T-cell (primary cell): Measurements from ENCODE around the gene YIF1B. TPM values are rescaled to one million over a fixed set of nuclear protein-coding genes. Genes with fewer than 3 reads are reported as not detected.

Experiments
- ATAC-seq, 4 experiments: fragments of 200-7000 bp in 3 of 4; fragments of 150-1000 bp in 1 of 4; cut with Tn5 transposase; replicated peaks in 1 of 4; 1 replicate in 3 of 4; 2 replicates in 1 of 4; pipeline ENCODE4 v1.10.0; 2021; ENCODE audit warnings: moderate library complexity in 3 of 4, mild to moderate bottlenecking in 2 of 4, moderate number of reproducible peaks in 1 of 4
- CTCF ChIA-PET, 2 donors: fragments of 300-600 bp; sonication (Branson Sonifier 250); formaldehyde crosslinking; loops; one replicate each; lab custom pipeline; 2022; ENCODE audit warnings: antibody characterized with exemption in 2 of 2; lab: Charles Lee
- POLR2A ChIA-PET, 2 donors: fragments of 300-600 bp; sonication (Branson Sonifier 250); formaldehyde crosslinking; loops; one replicate each; lab custom pipeline; 2022; ENCODE audit warnings: antibody characterized with exemption in 2 of 2; lab: Charles Lee
- DNase-seq, 35 experiments: peaks; one replicate each; pipeline versions ENCODE4 v3.0.0 to v3.0.0-alpha.2; 2013 to 2023
- H3K27ac ChIP-seq: one replicate; pipeline ENCODE4 v1.5.1; 2013; ENCODE audit warnings: low read length
- H3K27me3 ChIP-seq, 2 experiments: replicated peaks in 1 of 2; 1 replicate in 1 of 2; 2 replicates in 1 of 2; pipeline versions ENCODE4 v1.6.1 to v1.7.0; 2013; ENCODE audit warnings: low read length in 1 of 2, mixed read lengths in 1 of 2; ENCODE audit not compliant: control insufficient read depth in 2 of 2, insufficient read depth in 2 of 2; ENCODE audit errors: extremely low read depth in 1 of 2
- H3K36me3 ChIP-seq, 2 donors: 1 replicate in 1 of 2; 2 replicates in 1 of 2; pipeline versions ENCODE4 v1.6.1 to v1.7.0; 2013; ENCODE audit warnings: low read length in 1 of 2; ENCODE audit not compliant: control insufficient read depth in 2 of 2, insufficient read depth in 1 of 2; ENCODE audit errors: extremely low read depth in 1 of 2
- H3K4me1 ChIP-seq, 2 experiments: 1 replicate in 1 of 2; 2 replicates in 1 of 2; pipeline versions ENCODE4 v1.6.1 to v1.7.0; 2013; ENCODE audit warnings: low read length in 2 of 2, mixed read lengths in 1 of 2; ENCODE audit not compliant: insufficient read depth in 2 of 2, control insufficient read depth in 1 of 2; ENCODE audit errors: extremely low read depth in 1 of 2
- H3K4me3 ChIP-seq, 2 donors: 1 replicate in 1 of 2; 2 replicates in 1 of 2; pipeline versions ENCODE4 v1.5.1 to v1.7.0; 2013; ENCODE audit warnings: mild to moderate bottlenecking in 2 of 2, low read length in 1 of 2, moderate library complexity in 1 of 2; ENCODE audit not compliant: control insufficient read depth in 1 of 2; ENCODE audit errors: extremely low read depth in 1 of 2
- H3K9me3 ChIP-seq: 2 replicates; pipeline ENCODE4 v1.7.0; 2013
- H3K27ac Mint-ChIP-seq, 2 donors: one replicate each; pipeline ENCODE4 v1.8.0; 2020 to 2021; ENCODE audit warnings: mild to moderate bottlenecking in 2 of 2, mixed read lengths in 2 of 2
- H3K27me3 Mint-ChIP-seq, 2 donors: one replicate each; pipeline ENCODE4 v1.8.0; 2021 to 2022; ENCODE audit warnings: mixed read lengths in 2 of 2
- H3K36me3 Mint-ChIP-seq: one replicate; pipeline ENCODE4 v1.8.0; 2021; ENCODE audit warnings: mixed read lengths
- H3K4me1 Mint-ChIP-seq, 3 donors: one replicate each; pipeline ENCODE4 v1.8.0; 2020 to 2022; ENCODE audit warnings: mixed read lengths in 3 of 3, mild to moderate bottlenecking in 1 of 3
- H3K4me3 Mint-ChIP-seq, 3 donors: one replicate each; pipeline ENCODE4 v1.8.0; 2020 to 2022; ENCODE audit warnings: mild to moderate bottlenecking in 3 of 3, mixed read lengths in 3 of 3, moderate library complexity in 3 of 3
- H3K9me3 Mint-ChIP-seq, 3 donors: one replicate each; pipeline ENCODE4 v1.8.0; 2020 to 2022; ENCODE audit warnings: mixed read lengths in 3 of 3
- WGBS: methylation state at CpG from one replicate; pipeline ENCODE4 v1.1.5; 2013; ENCODE audit warnings: missing lambda C conversion rate; ENCODE audit not compliant: insufficient coverage; 5-methylcytosine and 5-hydroxymethylcytosine counted together
- total RNA-seq, 35 experiments: library from RNA in 6 of 35; stranded (reverse) in 6 of 35; fragments of 120-200 nt in 1 of 35; gene quantifications; one replicate each; pipeline versions ENCODE4 v1.2.1 to v1.2.4 and lab custom pipeline; 2013 to 2026

YIF1B gene
- total RNA-seq, 5 donors from 2014 or later (not counting 1 experiment from before 2014, with no cell fraction given): 28.1 to 39.1 (median 34.1) TPM

DNA sequence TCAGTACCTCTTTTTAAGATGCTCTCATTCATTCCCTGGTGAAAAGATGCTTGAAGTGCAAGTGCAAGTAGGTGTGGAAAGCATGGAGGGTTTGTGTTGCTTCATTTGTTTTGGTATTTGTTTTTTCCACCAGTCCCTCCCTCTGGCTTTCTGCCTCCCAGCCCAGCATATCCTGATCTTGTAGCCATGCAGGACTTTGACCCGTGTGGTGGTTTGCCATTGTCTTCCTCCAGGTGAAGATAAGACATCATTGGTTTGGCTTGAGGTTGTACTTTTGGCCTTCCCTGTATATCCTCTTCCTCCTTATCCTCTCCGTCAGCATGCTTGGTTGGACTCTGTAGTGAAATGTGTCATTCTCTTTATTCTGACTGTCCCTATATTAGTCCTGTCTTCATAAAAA lies 42.2 kb downstream of the YIF1B start:
- H3K27ac ChIP-seq: no peak overlapping the region
- Mint-ChIP-seq H3K4me3 (no peak overlapping the region), H3K27me3 (no peaks in the 10 kb centered on the region), H3K9me3 (no peaks in the 10 kb centered on the region), H3K36me3 (peaks cover 6% of the 10 kb centered on the region), H3K4me1 (peaks cover 0 to under 1% (median 0%) of the 10 kb centered on the region in 3 donors), H3K27ac (no peak overlapping the region)
- no peak overlapping the region for H3K4me3 ChIP-seq
- no CpG with 5 or more reads among the region's 2 CpGs for WGBS
- DNase-seq (no peak), ATAC-seq (no peak)
- ChIA-PET POLR2A (no interaction called here), CTCF (no interaction called here)
- H3K36me3 ChIP-seq: no peaks in the 10 kb centered on the region
- H3K9me3 ChIP-seq: no peaks in the 10 kb centered on the region
- H3K4me1 ChIP-seq: no peaks in the 10 kb centered on the region
- no peaks in the 10 kb centered on the region for H3K27me3 ChIP-seq

DNA sequence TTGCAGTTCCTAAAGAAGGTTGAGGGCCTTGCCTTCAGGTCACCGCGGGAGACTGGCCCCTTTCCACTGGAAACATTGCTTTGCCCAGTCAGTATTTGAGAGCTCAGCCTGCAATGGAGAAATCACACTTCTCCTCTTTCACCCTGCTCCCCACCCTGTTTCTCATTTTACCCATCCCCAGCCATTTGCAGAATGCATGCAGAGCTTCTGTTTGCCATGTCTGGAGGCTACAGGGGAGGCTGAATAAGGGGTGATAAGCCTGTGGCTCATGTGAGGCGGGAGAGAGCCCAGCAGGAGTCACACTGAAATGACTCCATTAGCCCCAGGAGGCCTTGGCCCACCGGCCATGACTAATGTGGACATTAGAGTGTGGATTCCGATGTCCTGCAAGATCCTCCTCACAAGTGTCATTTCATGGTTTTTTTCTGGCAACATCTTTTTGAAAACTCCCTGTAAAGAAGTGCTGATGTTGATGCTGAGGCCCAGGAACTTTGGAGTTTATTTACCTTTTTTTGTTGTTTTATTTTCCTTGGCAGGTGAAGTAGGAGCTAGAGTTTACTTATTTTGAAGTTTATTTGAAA lies 45.1 kb downstream of the YIF1B start:
- CTCF ChIA-PET: interaction anchor here (0.5 to 0.6 kb wide), 2 partner anchors 36 to 64 kb away, joined by 5 read pairs; no protein-coding TSS in a partner anchor
- no peak overlapping the region for H3K4me3 Mint-ChIP-seq
- WGBS: 93% methylated on average over 4 of the region's 5 CpGs
- no peaks in the 10 kb centered on the region for H3K27me3 Mint-ChIP-seq
- H3K4me1 Mint-ChIP-seq: peaks cover 16 to 22% (median 21%) of the 10 kb centered on the region in 3 donors
- DNase-seq: no peak
- no peak overlapping the region for H3K27ac Mint-ChIP-seq
- no peaks in the 10 kb centered on the region for H3K9me3 Mint-ChIP-seq
- POLR2A ChIA-PET: no interaction called here
- Histone ChIP-seq H3K4me3 (no peak overlapping the region), H3K27me3 (no peaks in the 10 kb centered on the region), H3K9me3 (no peaks in the 10 kb centered on the region), H3K27ac (no peak overlapping the region), H3K4me1 (peaks cover 0 to 2% of the 10 kb centered on the region in 2 experiments), H3K36me3 (no peaks in the 10 kb centered on the region)
- ATAC-seq: no peak
- H3K36me3 Mint-ChIP-seq: peaks cover 6% of the 10 kb centered on the region

DNA sequence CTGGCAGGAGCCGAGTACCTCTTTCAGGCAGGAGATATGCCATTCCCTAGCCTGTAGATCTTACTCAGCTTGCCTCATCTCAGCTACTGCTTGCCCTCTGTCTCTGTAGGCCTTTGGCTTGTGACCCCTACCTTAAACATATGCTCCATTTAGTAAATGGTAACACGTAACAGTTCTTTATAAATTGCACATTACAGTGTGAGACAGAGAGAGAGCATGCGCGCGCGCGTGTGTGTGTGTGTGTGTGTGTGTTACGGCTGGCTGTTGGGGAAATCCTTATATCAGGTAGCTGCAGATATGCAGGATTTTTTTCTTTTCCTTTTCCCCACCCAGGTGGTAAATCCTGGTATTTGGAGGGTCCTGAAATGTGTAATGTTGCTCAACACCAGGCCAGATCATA lies 47.2 kb downstream of the YIF1B start:
- peak overlapping the region in 1 of 2 donors; percentile 59 for H3K27ac Mint-ChIP-seq
- H3K27me3 ChIP-seq: peaks cover 0 to 9% of the 10 kb centered on the region in 2 experiments
- ATAC-seq: no peak

DNA sequence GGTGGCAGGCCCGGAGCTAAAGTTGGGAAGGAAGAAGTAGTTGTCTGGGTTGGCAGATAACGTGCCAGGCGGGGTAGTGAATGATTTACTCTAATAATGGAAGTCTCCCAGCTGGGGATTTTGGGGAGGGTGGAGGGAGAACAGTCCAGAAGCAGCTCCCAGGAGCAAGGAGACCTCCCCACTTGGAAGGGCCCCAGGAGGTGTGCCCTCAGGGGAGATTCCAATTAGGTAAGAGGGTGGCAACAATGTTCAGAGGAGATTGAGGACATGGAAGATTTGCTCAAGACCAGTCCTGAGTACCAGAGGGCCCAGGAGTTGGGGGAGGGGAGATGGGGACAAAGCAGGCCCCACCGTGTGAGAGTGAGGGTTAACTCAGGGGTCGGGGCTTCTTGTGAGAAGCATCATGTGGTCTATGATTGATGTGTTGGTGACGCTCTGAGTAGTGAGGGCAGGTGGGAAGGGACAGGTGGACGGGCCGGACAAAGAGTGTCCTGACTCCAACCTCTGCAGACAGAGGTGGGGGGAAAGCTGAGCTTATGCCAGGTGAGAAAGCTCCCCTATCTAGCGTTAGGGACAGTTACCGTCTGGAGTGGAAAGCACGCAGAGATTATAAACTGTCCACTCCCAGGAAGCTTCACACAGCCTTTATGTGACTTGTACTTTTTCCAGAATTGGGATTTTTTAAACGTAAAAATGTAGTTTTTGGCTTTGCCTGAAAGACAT lies 47.8 kb downstream of the YIF1B start:
- H3K9me3 Mint-ChIP-seq: no peaks in the 10 kb centered on the region
- peak overlapping the region in 1 of 2 donors; percentile 59 for H3K27ac Mint-ChIP-seq
- 76% methylated on average over 8 of the region's 12 CpGs for WGBS

More for the DNA sequence above, 47.2 kb downstream of the YIF1B start:
- H3K27me3 Mint-ChIP-seq: peaks cover 0 to 2% of the 10 kb centered on the region in 2 donors
- H3K36me3 ChIP-seq: no peaks in the 10 kb centered on the region
- peaks cover 30 to 38% (median 35%) of the 10 kb centered on the region in 3 donors for H3K4me1 Mint-ChIP-seq
- no peak for DNase-seq
- H3K9me3 ChIP-seq: no peaks in the 10 kb centered on the region
- H3K4me1 ChIP-seq: peaks cover 3 to 21% of the 10 kb centered on the region in 2 experiments
- H3K9me3 Mint-ChIP-seq: no peaks in the 10 kb centered on the region
- H3K36me3 Mint-ChIP-seq: peaks cover 6% of the 10 kb centered on the region
- H3K27ac ChIP-seq: no peak overlapping the region
- no peak overlapping the region for H3K4me3 Mint-ChIP-seq
- no peak overlapping the region for H3K4me3 ChIP-seq
- WGBS: no CpG with 5 or more reads among the region's 8 CpGs
- POLR2A ChIA-PET: no interaction called here
- CTCF ChIA-PET: interaction anchor here in 1 of 2 donors (0.6 kb wide), 1 partner anchor 28 kb away, joined by 3 read pairs; no protein-coding TSS in a partner anchor

DNA sequence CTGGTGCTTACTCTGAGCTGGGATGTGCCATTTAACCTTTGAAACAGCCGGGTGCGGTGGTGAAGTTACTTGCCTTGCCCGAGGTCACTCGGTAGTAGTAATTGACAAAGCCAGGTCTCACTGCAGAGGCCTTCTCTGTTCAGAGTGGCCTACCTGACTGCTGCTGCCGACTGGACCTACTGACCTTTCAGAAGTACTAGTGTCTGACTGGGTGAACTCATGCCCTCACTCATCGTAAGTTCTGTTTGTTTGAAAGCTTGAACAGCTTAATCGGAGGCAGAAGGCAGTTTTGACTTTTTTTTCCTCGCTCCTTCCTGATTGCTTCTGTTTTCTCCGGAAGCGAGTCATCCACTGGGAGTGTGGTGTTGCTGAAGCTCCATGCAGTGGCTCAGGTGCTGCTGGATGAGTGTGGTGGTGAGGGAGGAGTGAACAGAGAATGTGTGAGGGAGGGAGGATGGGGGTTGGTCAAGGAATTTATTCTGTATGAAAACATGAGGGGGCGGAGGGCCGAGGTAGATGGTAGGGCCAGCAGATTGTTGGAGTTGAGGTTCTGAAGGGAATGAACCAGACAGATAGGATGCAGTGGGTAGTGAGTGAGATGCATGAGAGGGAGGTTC lies 48.7 kb downstream of the YIF1B start:
- no peaks in the 10 kb centered on the region for H3K9me3 Mint-ChIP-seq
- H3K27me3 ChIP-seq: peaks cover 0 to 9% of the 10 kb centered on the region in 2 experiments
- H3K36me3 ChIP-seq: no peaks in the 10 kb centered on the region
- peaks cover 3 to 22% of the 10 kb centered on the region in 2 experiments for H3K4me1 ChIP-seq
- H3K4me1 Mint-ChIP-seq: peaks cover 32 to 40% (median 35%) of the 10 kb centered on the region in 3 donors
- peaks cover 0 to 4% of the 10 kb centered on the region in 2 donors for H3K27me3 Mint-ChIP-seq
- peak overlapping the region in 1 of 2 donors; percentile 1 for H3K27ac Mint-ChIP-seq
- H3K4me3 ChIP-seq: no peak overlapping the region
- H3K9me3 ChIP-seq: no peaks in the 10 kb centered on the region
- no peak overlapping the region for H3K4me3 Mint-ChIP-seq
- POLR2A ChIA-PET: no interaction called here
- CTCF ChIA-PET: interaction anchor here in 1 of 2 donors (0.6 kb wide), 1 partner anchor 575 kb away, joined by 4 read pairs; no protein-coding TSS in a partner anchor
- no peak overlapping the region for H3K27ac ChIP-seq
- no peak for DNase-seq
- ATAC-seq: no peak
- WGBS: 93% methylated on average over 11 of the region's 12 CpGs
- H3K36me3 Mint-ChIP-seq: peaks cover 6% of the 10 kb centered on the region

More for the DNA sequence above, 47.8 kb downstream of the YIF1B start:
- ATAC-seq (no peak), DNase-seq (no peak)
- Histone ChIP-seq H3K4me3 (no peak overlapping the region), H3K36me3 (no peaks in the 10 kb centered on the region), H3K27ac (no peak overlapping the region), H3K4me1 (peaks cover 3 to 22% of the 10 kb centered on the region in 2 experiments), H3K27me3 (peaks cover 0 to 9% of the 10 kb centered on the region in 2 experiments), H3K9me3 (no peaks in the 10 kb centered on the region)
- Mint-ChIP-seq H3K4me1 (peaks cover 32 to 40% (median 35%) of the 10 kb centered on the region in 3 donors), H3K4me3 (no peak overlapping the region), H3K27me3 (peaks cover 0 to 4% of the 10 kb centered on the region in 2 donors), H3K36me3 (peaks cover 6% of the 10 kb centered on the region)
- POLR2A ChIA-PET: no interaction called here
- CTCF ChIA-PET: no interaction called here

DNA sequence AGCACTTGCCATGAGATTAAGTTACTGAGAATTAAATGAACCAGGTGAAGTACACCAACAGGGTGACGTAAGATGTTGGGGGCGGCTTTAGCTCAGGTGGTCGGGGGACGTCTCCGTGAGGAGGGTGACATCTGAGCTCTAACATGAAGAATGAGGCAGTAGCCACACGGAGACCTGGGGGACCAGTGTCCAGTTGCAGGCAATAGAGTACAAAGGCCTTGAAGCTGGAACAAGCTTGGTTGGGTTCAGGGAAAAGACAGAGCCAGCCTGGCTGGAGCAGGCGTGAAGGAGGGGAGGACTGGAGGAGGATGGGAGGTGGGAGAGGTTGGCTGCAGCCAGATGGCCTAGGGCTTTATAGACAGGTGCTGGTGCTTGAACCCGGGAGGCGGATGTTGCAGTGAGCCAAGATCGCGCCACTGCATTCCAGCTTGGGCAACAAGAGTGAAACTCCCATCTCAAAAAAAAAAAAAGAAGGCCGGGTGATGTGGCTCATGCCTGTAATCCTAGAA lies 49.8 kb downstream of the YIF1B start:
- ATAC-seq (no peak), DNase-seq (no peak)
- H3K4me3 ChIP-seq: no peak overlapping the region
- H3K27ac ChIP-seq: no peak overlapping the region
- peak overlapping the region; percentile 82 to 87 (median 82) for H3K4me3 Mint-ChIP-seq
- peaks cover 32 to 40% (median 35%) of the 10 kb centered on the region in 3 donors for H3K4me1 Mint-ChIP-seq
- peaks cover 6% of the 10 kb centered on the region for H3K36me3 Mint-ChIP-seq
- peaks cover 0 to 4% of the 10 kb centered on the region in 2 donors for H3K27me3 Mint-ChIP-seq
- ChIA-PET POLR2A (interaction anchor here in 1 of 2 donors (0.6 kb wide), 1 partner anchor 188 kb away, joined by 6 read pairs; no protein-coding TSS in a partner anchor), CTCF (no interaction called here)
- peak overlapping the region in 1 of 2 donors; percentile 39 for H3K27ac Mint-ChIP-seq
- no peaks in the 10 kb centered on the region for H3K9me3 Mint-ChIP-seq
- H3K36me3 ChIP-seq: no peaks in the 10 kb centered on the region
- peaks cover 0 to 9% of the 10 kb centered on the region in 2 experiments for H3K27me3 ChIP-seq
- no peaks in the 10 kb centered on the region for H3K9me3 ChIP-seq
- WGBS: 85% methylated on average over 8 of the region's 12 CpGs
- H3K4me1 ChIP-seq: peaks cover 3 to 22% of the 10 kb centered on the region in 2 experiments
